Calu3 (cell line): ENCODE results near the gene CELF4. TPM values are rescaled to one million over a fixed set of nuclear protein-coding genes. Genes with fewer than 3 reads are reported as not detected.

ENCODE experiments used
- BruUV-seq: library from RNA; stranded (reverse); fragments of 400-500 nt; replicated peaks from 2 replicates; lab custom pipeline; 2021; lab: Mats Ljungman, UMichigan
- CTCF ChIA-PET: fragments of 300-600 bp; sonication (Branson Sonifier 250); formaldehyde crosslinking; loops from one replicate; lab custom pipeline; 2022; ENCODE audit warnings: antibody characterized with exemption; lab: Charles Lee
- DNase-seq: peaks from one replicate; pipeline ENCODE4 v3.0.0; 2022
- H3K27ac Mint-ChIP-seq: one replicate; pipeline ENCODE4 v1.8.0; 2022; ENCODE audit warnings: mixed read lengths; ENCODE audit not compliant: unreplicated experiment
- H3K27me3 Mint-ChIP-seq: one replicate; pipeline ENCODE4 v1.8.0; 2022; ENCODE audit warnings: mixed read lengths; ENCODE audit not compliant: unreplicated experiment
- H3K36me3 Mint-ChIP-seq: one replicate; pipeline ENCODE4 v1.8.0; 2022; ENCODE audit warnings: mild to moderate bottlenecking, moderate library complexity, mixed read lengths; ENCODE audit not compliant: insufficient read depth, unreplicated experiment
- H3K4me1 Mint-ChIP-seq: one replicate; pipeline ENCODE4 v1.8.0; 2022; ENCODE audit warnings: mild to moderate bottlenecking, low read depth, mixed read lengths; ENCODE audit not compliant: unreplicated experiment
- H3K4me3 Mint-ChIP-seq: one replicate; pipeline ENCODE4 v1.8.0; 2022; ENCODE audit warnings: mild to moderate bottlenecking, low read depth, moderate library complexity, mixed read lengths; ENCODE audit not compliant: unreplicated experiment
- H3K9me3 Mint-ChIP-seq: one replicate; pipeline ENCODE4 v1.8.0; 2022; ENCODE audit warnings: low read depth, mixed read lengths; ENCODE audit not compliant: unreplicated experiment
- CTCF ChIP-seq: fragments of 200-600 bp; IDR thresholded peaks from one replicate; pipeline ENCODE4 v1.8.0; 2022; ENCODE audit warnings: antibody characterized with exemption; ENCODE audit not compliant: unreplicated experiment
- intact Hi-C: fragments of 100-400 bp; cut with micrococcal nuclease; formaldehyde crosslinking; loops from one replicate; pipeline ENCODE4 v1.10.0; 2022; ENCODE audit not compliant: unreplicated experiment
- total RNA-seq: library from RNA; stranded (reverse); gene quantifications from 2 replicates; pipeline ENCODE4 v1.2.3, GENCODE V29; 2022

Gene CELF4
- total RNA-seq, 1 experiment from 2014 or later, result 7.8 TPM

GRCh38 chr18:37389041-37389440, 176.6 kb downstream of the CELF4 start:
- H3K27ac Mint-ChIP-seq, result no peak overlapping the region
- intact Hi-C loops, result no loop called here
- no peak overlapping the region for H3K4me3 Mint-ChIP-seq
- CTCF ChIA-PET, result interaction anchor here (1.2 kb wide), 1 partner anchor 144 kb away, joined by 3 read pairs; no protein-coding TSS in a partner anchor
- H3K27me3 Mint-ChIP-seq, result peaks cover 92% of the 10 kb centered on the region
- no peaks in the 10 kb centered on the region for H3K36me3 Mint-ChIP-seq
- BruUV-seq, result no TSS peak
- H3K4me1 Mint-ChIP-seq, result no peaks in the 10 kb centered on the region
- H3K9me3 Mint-ChIP-seq, result no peaks in the 10 kb centered on the region
- TF ChIP-seq CTCF, result no peak
- no peak for DNase-seq

GRCh38 chr18:37388413-37388812, 177.2 kb downstream of the CELF4 start:
- CTCF ChIA-PET, result interaction anchor here (0.7 to 1.2 kb wide), 2 partner anchors 145 to 1918 kb away, joined by 3 to 6 read pairs; no protein-coding TSS in a partner anchor
- Mint-ChIP-seq H3K27ac (no peak overlapping the region), H3K4me3 (no peak overlapping the region), H3K27me3 (peaks cover 94% of the 10 kb centered on the region), H3K36me3 (no peaks in the 10 kb centered on the region), H3K9me3 (no peaks in the 10 kb centered on the region), H3K4me1 (no peaks in the 10 kb centered on the region)
- no peak for DNase-seq
- no TSS peak for BruUV-seq
- TF ChIP-seq CTCF, result no peak
- intact Hi-C loops, result no loop called here

- Mint-ChIP-seq H3K36me3 (no peaks in the 10 kb centered on the region), H3K27ac (no peak overlapping the region), H3K27me3 (peaks cover 86% of the 10 kb centered on the region), H3K9me3 (no peaks in the 10 kb centered on the region), H3K4me1 (no peaks in the 10 kb centered on the region), H3K4me3 (no peak overlapping the region)
- CTCF ChIA-PET, result interaction anchor here (0.7 kb wide), 1 partner anchor 26 kb away, joined by 3 read pairs; no protein-coding TSS in a partner anchor
- intact Hi-C loops, result loop anchor here (1.0 to 2.0 kb wide), 3 partner anchors 90 to 443 kb away; no protein-coding TSS in a partner anchor
- BruUV-seq, result no TSS peak
- peak; percentile 18 for DNase-seq
- peak; percentile 80 for TF ChIP-seq CTCF
These were observed 179.5 kb downstream of the CELF4 start for GRCh38 chr18:37385846-37386778.

- Mint-ChIP-seq H3K27me3 (peaks cover 83% of the 10 kb centered on the region), H3K4me3 (no peak overlapping the region), H3K9me3 (peaks cover 6% of the 10 kb centered on the region), H3K36me3 (no peaks in the 10 kb centered on the region), H3K27ac (no peak overlapping the region), H3K4me1 (no peaks in the 10 kb centered on the region)
- CTCF ChIA-PET, result interaction anchor here (0.6 kb wide), 1 partner anchor 66 kb away, joined by 6 read pairs; no protein-coding TSS in a partner anchor
- TF ChIP-seq CTCF, result no peak
- no TSS peak for BruUV-seq
- intact Hi-C loops, result loop anchor here (2.0 kb wide), 1 partner anchor 155 kb away; no protein-coding TSS in a partner anchor
- no peak for DNase-seq
These were observed 181.6 kb downstream of the CELF4 start for GRCh38 chr18:37383846-37384595.
